A549 (cell line): ENCODE data around the gene COMT. TPM values are rescaled to one million over a fixed set of nuclear protein-coding genes. Genes with fewer than 3 reads are reported as not detected.

ENCODE experiments used
- ATAC-seq, 2 experiments: fragments of 200-7000 bp in 1 of 2; fragments of >200 bp in 1 of 2; cut with Nextera tagmentation in 1 of 2; cut with Tn5 transposase in 1 of 2; 3 replicates each; pipeline versions ENCODE4 v1.8.0 to v1.9.1; 2018 to 2020; ENCODE audit warnings: mild to moderate bottlenecking in 1 of 2, moderate library complexity in 1 of 2
- CTCF ChIA-PET: fragments of 300-600 bp; sonication (Branson Sonifier 250); formaldehyde crosslinking; extraction: SDS; loops from one replicate; lab custom pipeline; 2021; ENCODE audit warnings: antibody characterized with exemption, inconsistent platforms; lab: Yijun Ruan, JAX
- POLR2A ChIA-PET: fragments of 350-600 bp; formaldehyde crosslinking; extraction: SDS; loops from one replicate; lab custom pipeline; 2021; ENCODE audit warnings: antibody characterized with exemption, inconsistent platforms; lab: Yijun Ruan, JAX
- DNase-seq, 2 experiments: peaks; one replicate each; pipeline versions ENCODE4 v3.0.0 to v3.0.0-alpha.2; 2011 to 2016; ENCODE audit warnings: low read depth in 1 of 2, low spot score in 1 of 2
- FAIRE-seq: peaks from 2 replicates; lab custom pipeline; 2011; peaks lifted over from hg19 to GRCh38; lab: Jason Lieb, UNC
- H3K27ac ChIP-seq, 2 experiments: fragments of >200 bp; sonication (Bioruptor Twin); formaldehyde crosslinking; 3 replicates each; pipeline ENCODE4 v1.5.1; 2016 to 2017
- H3K4me1 ChIP-seq: fragments of >200 bp; sonication (Bioruptor Twin); formaldehyde crosslinking; 3 replicates; pipeline ENCODE4 v1.6.1; 2016
- H3K4me2 ChIP-seq: fragments of >200 bp; sonication (Bioruptor Twin); formaldehyde crosslinking; 3 replicates; pipeline ENCODE4 v1.6.1; 2016
- H3K4me3 ChIP-seq: fragments of >200 bp; sonication (Bioruptor Twin); formaldehyde crosslinking; 3 replicates; pipeline ENCODE4 v1.5.1; 2016
- H3K9me3 ChIP-seq: fragments of >200 bp; sonication (Bioruptor Twin); formaldehyde crosslinking; 3 replicates; pipeline ENCODE4 v1.6.1; 2016
- BHLHE40 ChIP-seq: IDR thresholded peaks from 2 replicates; pipeline ENCODE4 v1.6.1; 2012; ENCODE audit warnings: low read depth, low read length, inconsistent platforms
- CBX8 ChIP-seq: fragments of 200-600 bp; sonication (generic); IDR thresholded peaks from 2 replicates; pipeline ENCODE4 v1.6.1; 2016
- CTCF ChIP-seq: fragments of >200 bp; sonication (Bioruptor Twin); formaldehyde crosslinking; IDR thresholded peaks from 3 replicates; pipeline ENCODE4 v1.5.1; 2016
- E2F6 ChIP-seq: IDR thresholded peaks from 2 replicates; pipeline ENCODE4 v1.6.1; 2012; ENCODE audit warnings: low read depth, borderline replicate concordance
- EP300 ChIP-seq, 2 experiments: fragments of >200 bp; sonication (Bioruptor Twin); formaldehyde crosslinking; IDR thresholded peaks; 2 replicates in 1 of 2; 3 replicates in 1 of 2; pipeline ENCODE4 v1.6.1; 2016 to 2017
- FOXS1 ChIP-seq: fragments of 250-450 bp; sonication (Bioruptor Pico); IDR thresholded peaks from 2 replicates; pipeline ENCODE4 v1.5.0; 2020; ENCODE audit warnings: mild to moderate bottlenecking, moderate library complexity
- GATA3 ChIP-seq: IDR thresholded peaks from 2 replicates; pipeline ENCODE4 v1.6.1; 2012; ENCODE audit warnings: borderline replicate concordance
- HEYL ChIP-seq: fragments of 250-450 bp; sonication (Bioruptor Pico); IDR thresholded peaks from 2 replicates; pipeline ENCODE4 v1.8.0; 2021; ENCODE audit warnings: mild to moderate bottlenecking, moderate library complexity
- HMGXB4 ChIP-seq: fragments of 250-450 bp; sonication (Bioruptor Pico); IDR thresholded peaks from 2 replicates; pipeline ENCODE4 v1.5.0; 2021; ENCODE audit warnings: mild to moderate bottlenecking, moderate library complexity, borderline replicate concordance
- JUNB ChIP-seq: fragments of >200 bp; sonication (Bioruptor Twin); formaldehyde crosslinking; IDR thresholded peaks from 2 replicates; pipeline ENCODE4 v1.6.1; 2016
- KDM5A ChIP-seq: fragments of 200-600 bp; sonication (generic); IDR thresholded peaks from 2 replicates; pipeline ENCODE4 v1.6.1; 2016; ENCODE audit warnings: antibody characterized with exemption, mild to moderate bottlenecking
- MAFK ChIP-seq: fragments of 450-650 bp; IDR thresholded peaks from 2 replicates; pipeline ENCODE4 v1.6.1; 2014; ENCODE audit not compliant: partially characterized antibody
- MAX ChIP-seq: IDR thresholded peaks from 2 replicates; pipeline ENCODE4 v1.6.1; 2012
- MAZ ChIP-seq: fragments of 150-350 bp; IDR thresholded peaks from 2 replicates; pipeline ENCODE4 v1.6.1; 2014; ENCODE audit warnings: antibody characterized with exemption, low read depth, low read length, borderline replicate concordance
- NPAS2 ChIP-seq: fragments of 250-450 bp; sonication (Bioruptor Pico); IDR thresholded peaks from 2 replicates; pipeline ENCODE4 v1.8.0; 2022; ENCODE audit warnings: mild to moderate bottlenecking, moderate library complexity, borderline replicate concordance
- RAD21 ChIP-seq, 2 experiments: fragments of >200 bp in 1 of 2; sonication (Bioruptor Twin) in 1 of 2; formaldehyde crosslinking in 1 of 2; IDR thresholded peaks in 1 of 2; conservative IDR thresholded peaks in 1 of 2; 2 replicates in 1 of 2; 3 replicates in 1 of 2; pipeline ENCODE4 v1.6.1; 2012 to 2018; ENCODE audit warnings: inconsistent platforms in 1 of 2
- RNF2 ChIP-seq: fragments of 200-600 bp; sonication (generic); IDR thresholded peaks from 2 replicates; pipeline ENCODE4 v1.6.1; 2016; ENCODE audit warnings: low read depth, mild to moderate bottlenecking, antibody characterized with exemption, moderate library complexity, borderline replicate concordance
- SMC3 ChIP-seq: fragments of >200 bp; sonication (Bioruptor Twin); formaldehyde crosslinking; IDR thresholded peaks from 3 replicates; pipeline ENCODE4 v1.6.1; 2018; ENCODE audit warnings: inconsistent platforms
- ZNF302 ChIP-seq: fragments of 250-450 bp; sonication (Bioruptor Pico); IDR thresholded peaks from 2 replicates; pipeline ENCODE4 v1.9.0; 2021; ENCODE audit warnings: inconsistent platforms, mild to moderate bottlenecking, moderate library complexity
- ZSCAN20 ChIP-seq: fragments of 250-450 bp; sonication (Bioruptor Pico); IDR thresholded peaks from 2 replicates; pipeline ENCODE4 v1.8.0; 2022; ENCODE audit warnings: mild to moderate bottlenecking, moderate library complexity
- WGBS: methylation state at CpG from one replicate; pipeline ENCODE4 v1.1.6; 2017; ENCODE audit errors: missing lambda C conversion rate; 5-methylcytosine and 5-hydroxymethylcytosine counted together
- polyA plus RNA-seq, 4 experiments: library from polyadenylated mRNA; depleted of rRNA in 3 of 4; stranded (reverse); fragments of >200 nt; fragmentation: RNase III in 1 of 4; extraction: RNeasy Plus Mini Kit Qiagen cat#74134 plus additional on column Dnase treatment in 1 of 4; gene quantifications; 2 replicates in 3 of 4; 3 replicates in 1 of 4; pipeline ENCODE4 v1.2.3, GENCODE V29; 2011 to 2017
- TF ChIP-seq, protein P1 (sequence below): fragments of >200 bp; sonication (Bioruptor Twin); formaldehyde crosslinking; IDR thresholded peaks from 3 replicates; pipeline ENCODE4 v1.6.1; 2016

The COMT gene
- polyA plus RNA-seq, 2 of the 4 experiments (the other 2 are of a cell fraction), result 72.3 to 125 TPM

DNA sequence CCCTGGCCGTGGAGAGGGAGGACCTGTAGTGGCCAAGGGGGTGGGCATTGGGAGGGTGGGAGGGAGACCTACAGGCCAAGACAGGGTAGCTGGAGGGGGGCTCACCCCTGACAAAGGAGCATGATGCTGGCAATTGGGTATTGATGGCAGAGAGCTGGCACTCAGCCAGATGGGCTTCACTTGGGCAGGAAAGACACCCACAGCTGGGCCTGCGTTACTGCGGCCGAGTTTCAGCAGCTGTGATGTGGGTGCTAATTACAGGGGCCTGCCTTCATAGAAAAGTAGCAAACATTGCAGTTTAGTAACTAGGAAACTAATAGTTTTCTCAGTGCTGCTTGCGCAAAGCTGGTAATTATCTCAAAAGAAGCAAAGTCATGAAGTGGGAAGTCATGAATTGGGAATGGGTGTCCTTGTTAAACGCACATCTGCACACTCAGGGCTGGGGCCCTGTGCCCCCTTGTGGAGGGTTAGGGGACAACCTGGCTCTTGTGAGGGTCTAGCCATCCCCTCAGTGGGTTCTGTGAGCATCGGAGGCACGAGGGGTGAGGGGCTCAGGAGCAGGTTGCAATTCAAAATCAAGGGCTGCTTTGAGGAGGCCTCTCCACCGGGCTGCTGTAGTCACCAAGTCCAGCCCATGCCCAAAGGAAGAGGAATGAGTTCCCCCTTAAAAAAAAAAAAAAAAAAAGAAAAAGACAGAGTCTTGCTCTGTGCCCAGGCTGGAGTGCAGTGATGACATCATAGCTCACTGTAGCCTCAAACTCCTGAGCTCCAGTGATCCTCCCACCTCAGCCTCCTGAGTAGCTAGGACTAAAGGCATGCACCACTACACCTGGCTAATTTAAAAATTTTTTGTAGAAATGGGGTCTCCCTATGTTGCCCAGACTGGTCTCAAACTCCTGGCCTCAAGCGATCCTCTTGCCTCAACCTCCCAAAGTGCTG is 24.5 kb downstream of the COMT start:
- 91% methylated on average over 5 of the region's 10 CpGs for WGBS
- Histone ChIP-seq H3K27ac (no peak overlapping the region), H3K4me3 (no peak overlapping the region), H3K4me2 (no peak overlapping the region), H3K4me1 (no peaks in the 10 kb centered on the region), H3K9me3 (no peaks in the 10 kb centered on the region)
- ChIA-PET POLR2A (no interaction called here), CTCF (interaction anchor here (0.6 to 3.7 kb wide), 7 partner anchors 12 to 236 kb away, joined by 3 to 20 read pairs (median 3); no protein-coding TSS in a partner anchor)
- no peak for FAIRE-seq
- no peak for ATAC-seq
- TF ChIP-seq RAD21 (conservative IDR thresholded peaks at IDR 0.05 in 1 of 2, IDR thresholded peaks at IDR 0.05 in 1 of 2) (no peak), MAZ (no peak), NPAS2 (CRISPR knock-in tag) (no peak), HMGXB4 (no peak), GATA3 (no peak), ZNF302 (CRISPR knock-in tag) (no peak), EP300 (IDR thresholded peaks at IDR 0.05) (no peak)
- TF ChIP-seq, protein P1, sequence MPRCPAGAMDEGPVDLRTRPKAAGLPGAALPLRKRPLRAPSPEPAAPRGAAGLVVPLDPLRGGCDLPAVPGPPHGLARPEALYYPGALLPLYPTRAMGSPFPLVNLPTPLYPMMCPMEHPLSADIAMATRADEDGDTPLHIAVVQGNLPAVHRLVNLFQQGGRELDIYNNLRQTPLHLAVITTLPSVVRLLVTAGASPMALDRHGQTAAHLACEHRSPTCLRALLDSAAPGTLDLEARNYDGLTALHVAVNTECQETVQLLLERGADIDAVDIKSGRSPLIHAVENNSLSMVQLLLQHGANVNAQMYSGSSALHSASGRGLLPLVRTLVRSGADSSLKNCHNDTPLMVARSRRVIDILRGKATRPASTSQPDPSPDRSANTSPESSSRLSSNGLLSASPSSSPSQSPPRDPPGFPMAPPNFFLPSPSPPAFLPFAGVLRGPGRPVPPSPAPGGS, result no peak
- DNase-seq, result no peak

DNA sequence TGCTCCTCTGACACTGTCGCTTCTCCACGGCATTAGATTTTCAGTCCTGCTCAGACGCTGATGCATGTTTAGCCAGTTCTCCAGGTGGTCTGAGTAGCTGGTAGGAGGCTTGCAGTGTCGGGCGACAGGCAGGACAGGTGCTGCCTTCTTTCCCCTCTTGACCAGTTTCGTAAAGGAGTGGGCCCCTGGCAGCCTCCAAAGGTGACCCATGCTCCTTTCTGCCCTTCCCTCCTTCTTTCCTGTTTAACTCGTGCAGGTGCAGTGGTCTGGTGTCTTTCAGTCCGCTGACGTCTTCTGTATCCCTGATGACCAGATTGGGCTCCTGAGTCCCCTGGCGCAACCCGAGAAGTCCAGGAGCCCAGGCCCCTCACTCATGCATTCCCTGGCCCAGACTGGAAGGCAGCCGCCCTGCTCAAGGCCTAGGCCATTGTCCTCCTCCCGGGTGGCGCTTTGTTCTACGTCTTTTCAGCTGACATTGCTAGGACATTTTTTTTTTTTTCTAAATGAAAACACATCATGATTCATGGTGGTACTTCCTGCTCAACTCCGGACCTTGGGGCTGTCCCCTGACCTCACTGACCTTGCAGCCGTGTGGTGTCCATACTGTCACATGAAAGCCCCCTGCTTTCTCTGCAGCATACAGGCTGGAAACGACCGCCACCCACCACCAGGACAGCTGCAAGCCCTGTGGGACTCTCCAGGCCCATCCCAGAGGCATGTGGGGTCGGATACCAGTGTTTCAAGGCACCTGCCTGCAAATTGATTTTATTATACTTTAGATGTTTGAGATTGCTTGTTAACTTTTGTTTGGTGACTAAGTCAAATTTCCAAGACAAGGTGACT is 25.6 kb downstream of the COMT start:
- no peak for FAIRE-seq
- ChIA-PET CTCF (interaction anchor here (0.6 to 3.2 kb wide), 6 partner anchors 10 to 237 kb away, joined by 3 to 9 read pairs (median 4); no protein-coding TSS in a partner anchor), POLR2A (no interaction called here)
- Histone ChIP-seq H3K9me3 (no peaks in the 10 kb centered on the region), H3K4me1 (no peaks in the 10 kb centered on the region), H3K27ac (no peak overlapping the region), H3K4me2 (no peak overlapping the region), H3K4me3 (no peak overlapping the region)
- TF ChIP-seq RNF2, result no peak
- no peak for DNase-seq
- 81% methylated on average over 20 of the region's 20 CpGs for WGBS
- ATAC-seq, result no peak

DNA sequence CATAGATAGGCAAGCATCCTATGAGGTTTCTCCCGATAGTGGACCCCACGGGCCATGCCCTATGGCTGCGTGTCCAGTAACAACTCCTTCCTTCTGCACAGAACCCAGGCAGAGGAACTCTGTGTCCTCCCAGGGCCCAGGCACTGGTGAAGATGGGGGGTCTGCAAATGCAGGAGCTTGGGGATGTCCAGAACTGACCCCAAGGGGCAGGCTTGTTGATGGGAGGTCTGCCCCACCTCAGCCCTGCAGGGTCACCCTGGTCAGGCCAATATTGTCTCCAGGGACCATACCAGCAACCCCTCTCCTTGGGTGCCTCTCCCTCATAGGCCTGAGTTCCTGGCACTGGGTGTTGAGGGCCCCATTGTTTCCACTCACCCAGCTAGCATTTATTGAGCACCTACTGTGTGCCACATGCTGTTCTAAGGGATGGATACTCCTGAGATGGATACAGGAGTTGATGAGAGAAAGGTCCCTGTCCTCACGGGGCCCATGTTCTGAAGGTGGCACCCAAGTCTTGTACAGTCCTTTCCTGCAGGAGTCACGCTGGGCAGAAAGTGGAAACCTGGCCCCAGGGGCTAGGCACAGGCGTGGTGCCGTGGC is 26.4 kb downstream of the COMT start:
- 100% methylated on average over 5 of the region's 7 CpGs for WGBS
- Histone ChIP-seq H3K27ac (no peak overlapping the region), H3K9me3 (no peaks in the 10 kb centered on the region), H3K4me2 (no peak overlapping the region), H3K4me1 (no peaks in the 10 kb centered on the region), H3K4me3 (no peak overlapping the region)
- DNase-seq (no peak), ATAC-seq (no peak), FAIRE-seq (no peak)
- ChIA-PET CTCF (interaction anchor here (0.8 to 3.2 kb wide), 3 partner anchors 9 to 143 kb away, joined by 3 to 8 read pairs (median 4); no protein-coding TSS in a partner anchor), POLR2A (no interaction called here)
- TF ChIP-seq CTCF, result no peak
- no peak for TF ChIP-seq ZSCAN20
- no peak for TF ChIP-seq E2F6
- TF ChIP-seq FOXS1, result no peak
- TF ChIP-seq JUNB, result no peak
- no peak for TF ChIP-seq HEYL (CRISPR knock-in tag)
- TF ChIP-seq MAFK, result no peak
- TF ChIP-seq SMC3, result no peak
- no peak for TF ChIP-seq MAX
- no peak for TF ChIP-seq KDM5A
- TF ChIP-seq BHLHE40, result no peak
- TF ChIP-seq HMGXB4, result no peak
- TF ChIP-seq CBX8, result no peak
